NCI-H1048 (cell line): ENCODE measurements around the gene RHPN2.

Source experiments
- DNase-seq: peaks from one replicate; lab custom pipeline; 2025; lab: John Stamatoyannopoulos, UW

The RHPN2 gene

GRCh38 chr19:33064792-33065550, at the start of gene RHPN2:
TSS of gene RHPN2 (minus strand) at chr19:33064888. CDS start at chr19:33064852, 36 bp downstream.
- DNase-seq: peak; percentile 43

GRCh38 chr19:33114312-33114711, 49.6 kb upstream of the RHPN2 start:
- no peak for DNase-seq

GRCh38 chr19:33111587-33111986, 46.9 kb upstream of the RHPN2 start:
- no peak for DNase-seq

- DNase-seq: no peak
Measured at GRCh38 chr19:33110137-33110910, 45.6 kb upstream of the RHPN2 start.

GRCh38 chr19:33108161-33108560, 43.5 kb upstream of the RHPN2 start:
- DNase-seq: no peak

GRCh38 chr19:33102893-33103292, 38.2 kb upstream of the RHPN2 start:
- DNase-seq: no peak

- no peak for DNase-seq
Measured at GRCh38 chr19:33100894-33101644, 36.4 kb upstream of the RHPN2 start.

GRCh38 chr19:33098055-33098534, 33.4 kb upstream of the RHPN2 start:
- DNase-seq: no peak

- DNase-seq: no peak
Measured at GRCh38 chr19:33096005-33096404, 31.3 kb upstream of the RHPN2 start.

- DNase-seq: no peak
Measured at GRCh38 chr19:33094436-33095067, 29.9 kb upstream of the RHPN2 start.

GRCh38 chr19:33093420-33094210, 28.9 kb upstream of the RHPN2 start:
- DNase-seq: no peak

GRCh38 chr19:33090179-33090578, 25.5 kb upstream of the RHPN2 start:
- DNase-seq: no peak

- no peak for DNase-seq
Measured at GRCh38 chr19:33089010-33089409, 24.3 kb upstream of the RHPN2 start.

- no peak for DNase-seq
Measured at GRCh38 chr19:33086955-33087354, 22.3 kb upstream of the RHPN2 start.

- DNase-seq: no peak
Measured at GRCh38 chr19:33085570-33086128, 21.0 kb upstream of the RHPN2 start.

GRCh38 chr19:33080761-33081681, 16.3 kb upstream of the RHPN2 start, which contains the start of gene GPATCH1:
TSS of gene GPATCH1 (plus strand) at chr19:33081181. CDS start at chr19:33081194, 13 bp downstream.
- DNase-seq: peak; percentile 76

GRCh38 chr19:33075519-33075918, 10.8 kb upstream of the RHPN2 start:
- no peak for DNase-seq

GRCh38 chr19:33071887-33072286, 7.2 kb upstream of the RHPN2 start:
- DNase-seq: no peak

- no peak for DNase-seq
Measured at GRCh38 chr19:33067121-33067520, 2.4 kb upstream of the RHPN2 start.

GRCh38 chr19:33066543-33066942, 1.9 kb upstream of the RHPN2 start:
- DNase-seq: no peak
